TTC549 (cell line): Measurements from ENCODE around the gene BGN.

Experiments used
- FAIRE-seq: peaks from 2 replicates; lab custom pipeline; 2012; peaks lifted over from hg19 to GRCh38; lab: Jason Lieb, UNC

The BGN gene

GRCh38 chrX:153460826-153461225 lies 34.0 kb upstream of the BGN start:
- no peak for FAIRE-seq

DNA sequence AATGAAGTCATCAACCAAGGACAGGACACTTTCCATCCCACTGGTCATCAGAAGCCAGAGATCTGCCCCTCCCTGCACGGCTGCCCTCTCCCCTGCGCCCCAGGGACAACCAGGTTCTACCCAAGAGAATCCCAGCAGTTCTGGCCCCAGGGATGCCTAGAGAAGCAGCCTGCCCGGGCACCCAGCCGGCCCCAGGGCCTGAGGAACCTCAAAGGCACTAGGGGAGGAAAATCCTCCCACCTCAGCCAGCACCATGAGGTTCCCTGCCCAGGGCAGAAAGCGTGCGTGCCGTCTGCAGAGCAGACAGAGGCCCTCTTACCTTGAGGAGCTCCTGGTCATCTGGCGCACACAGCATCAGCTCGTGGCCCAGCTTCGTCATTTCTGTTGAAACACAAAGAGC lies 32.5 kb upstream of the BGN start:
- no peak for FAIRE-seq

- FAIRE-seq, result no peak
Observed at GRCh38 chrX:153463031-153463430, 31.7 kb upstream of the BGN start.

GRCh38 chrX:153463556-153463955 lies 31.2 kb upstream of the BGN start:
- FAIRE-seq, result no peak

- FAIRE-seq, result no peak
Observed at GRCh38 chrX:153464116-153464515, 30.7 kb upstream of the BGN start.

- FAIRE-seq, result no peak
Observed at GRCh38 chrX:153465691-153466380, 28.9 kb upstream of the BGN start.

DNA sequence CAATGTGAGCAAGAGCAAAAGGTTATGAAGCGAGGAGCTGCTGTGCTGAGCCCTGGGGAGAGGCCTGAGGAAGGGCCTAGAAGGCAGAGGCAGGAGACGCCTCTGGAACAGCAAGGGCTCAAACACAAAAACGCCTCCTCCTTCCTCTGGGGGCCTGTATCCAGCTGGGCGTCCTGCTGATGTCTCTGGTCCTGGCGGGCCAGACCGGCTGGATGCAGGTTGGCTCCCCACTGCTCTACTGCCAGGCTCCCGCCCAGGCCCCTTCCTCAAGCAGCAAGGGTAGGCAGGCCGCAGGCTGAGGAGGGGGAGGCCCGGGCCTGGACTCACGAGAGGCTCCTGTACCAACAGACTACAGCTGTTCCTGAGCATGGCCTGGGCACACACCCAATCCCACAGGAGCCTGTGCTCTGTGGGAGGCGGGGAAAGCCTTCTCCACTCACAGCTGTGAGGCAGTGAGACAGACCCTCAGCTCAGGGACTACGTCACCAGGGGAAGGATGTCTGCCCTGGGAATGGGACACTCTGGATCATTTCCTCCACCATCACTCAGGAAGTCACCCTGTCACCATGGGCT lies 26.7 kb upstream of the BGN start:
- FAIRE-seq, result no peak

- no peak for FAIRE-seq
Observed at GRCh38 chrX:153469811-153470410, 24.9 kb upstream of the BGN start.

DNA sequence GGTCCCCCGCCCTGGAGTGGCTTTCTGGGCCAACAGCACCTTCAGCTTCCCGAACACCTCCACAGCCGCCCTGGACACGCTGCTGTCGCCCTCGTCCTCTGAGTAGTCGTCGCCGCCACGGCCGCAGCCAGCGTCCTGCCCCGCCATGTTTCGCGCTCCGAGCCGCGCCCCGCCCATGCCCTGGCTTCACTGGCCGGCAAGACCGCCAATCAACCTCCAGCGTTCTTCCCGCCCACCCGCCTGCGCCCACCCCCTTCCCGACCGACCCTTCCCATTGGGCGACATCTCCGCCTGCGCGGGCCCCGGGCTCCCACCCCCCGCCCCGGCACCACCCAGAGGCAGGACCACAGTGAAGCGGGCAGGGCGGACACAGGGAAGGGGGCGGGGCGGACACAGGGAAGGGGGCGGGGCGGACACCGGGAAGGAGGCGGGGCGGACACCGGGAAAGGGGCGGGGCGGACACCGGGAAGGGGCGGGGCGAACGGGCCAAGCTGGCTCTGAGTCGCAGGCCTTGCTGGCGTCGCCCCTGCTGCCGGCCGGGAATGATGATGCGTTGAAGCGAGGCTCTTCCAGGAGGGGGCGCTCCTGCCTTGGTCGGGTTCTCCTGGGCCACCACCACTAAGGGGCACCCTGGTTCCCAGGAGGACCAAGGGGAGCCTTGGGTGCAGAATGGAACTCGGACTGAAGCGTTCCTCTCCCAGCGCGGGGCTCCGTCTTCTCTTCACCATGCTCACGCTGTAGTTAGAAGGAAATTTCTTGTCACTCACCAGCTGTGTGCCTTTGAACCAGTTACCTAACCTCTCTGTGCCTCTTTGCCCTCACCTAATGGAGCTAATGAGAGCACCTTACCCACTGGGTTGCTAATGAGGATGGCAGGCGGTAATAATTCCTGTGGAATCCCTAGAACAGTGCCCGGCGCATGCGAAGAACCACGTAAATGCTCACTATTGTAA lies 24.1 kb upstream of the BGN start, which contains the start of gene HAUS7:
TSS of gene HAUS7 (minus strand) at position 166 of the 953 bp plus-strand sequence. CDS start at position 147, 19 bp downstream.
- no peak for FAIRE-seq

DNA sequence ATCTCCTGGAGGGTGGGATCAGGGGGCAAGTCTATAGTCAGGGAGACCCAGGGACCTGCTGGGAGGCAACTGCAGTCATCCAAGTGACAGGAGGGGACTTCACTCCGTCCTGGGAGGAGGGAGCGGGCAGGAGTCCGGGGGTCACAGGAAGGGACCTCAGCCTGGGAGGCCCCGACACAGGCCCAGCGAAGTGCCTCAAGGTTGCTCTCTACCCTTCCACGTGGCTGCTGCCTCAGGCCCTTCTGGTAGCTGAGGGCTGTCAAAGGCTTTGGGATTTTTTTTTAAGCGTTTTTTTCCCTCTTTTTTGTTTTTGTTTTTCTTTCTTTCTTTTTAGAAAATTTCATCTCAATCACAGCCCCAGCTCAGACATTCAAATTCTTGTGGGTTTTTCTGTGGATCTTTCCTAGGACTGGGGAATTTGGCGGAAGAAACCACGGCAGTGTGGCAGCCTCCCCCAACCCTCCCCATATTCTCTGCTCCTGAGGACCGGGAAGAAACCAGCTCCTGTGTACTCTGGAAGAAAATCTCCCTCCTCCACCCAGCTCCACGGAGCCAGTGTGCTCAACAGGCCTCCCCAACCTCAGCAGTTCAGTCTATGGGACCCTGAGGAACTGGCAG lies 23.0 kb upstream of the BGN start:
- no peak for FAIRE-seq

- FAIRE-seq, result no peak
Observed at GRCh38 chrX:153473126-153473525, 21.7 kb upstream of the BGN start.

DNA sequence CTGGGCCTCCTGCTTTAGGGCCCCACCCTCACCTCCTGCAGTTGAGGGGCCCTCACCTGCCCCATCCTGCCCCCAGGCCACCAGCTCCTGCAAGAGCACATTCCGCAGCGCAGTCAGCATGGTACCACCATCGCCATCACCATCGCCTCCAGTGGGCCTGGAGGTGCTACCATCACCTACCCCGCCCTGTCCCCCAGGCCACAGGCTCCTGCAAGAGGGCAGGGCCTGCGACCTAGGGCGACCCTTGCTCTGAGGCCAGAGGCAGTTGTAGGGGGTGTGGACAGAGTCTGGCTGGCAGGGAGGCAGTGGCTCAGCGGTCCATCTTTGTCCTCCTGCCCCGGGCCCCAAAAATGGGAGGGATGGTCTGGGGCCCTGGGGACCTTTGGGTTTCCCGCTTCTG lies 20.5 kb upstream of the BGN start:
- no peak for FAIRE-seq

- no peak for FAIRE-seq
Observed at GRCh38 chrX:153474718-153475117, 20.1 kb upstream of the BGN start.

DNA sequence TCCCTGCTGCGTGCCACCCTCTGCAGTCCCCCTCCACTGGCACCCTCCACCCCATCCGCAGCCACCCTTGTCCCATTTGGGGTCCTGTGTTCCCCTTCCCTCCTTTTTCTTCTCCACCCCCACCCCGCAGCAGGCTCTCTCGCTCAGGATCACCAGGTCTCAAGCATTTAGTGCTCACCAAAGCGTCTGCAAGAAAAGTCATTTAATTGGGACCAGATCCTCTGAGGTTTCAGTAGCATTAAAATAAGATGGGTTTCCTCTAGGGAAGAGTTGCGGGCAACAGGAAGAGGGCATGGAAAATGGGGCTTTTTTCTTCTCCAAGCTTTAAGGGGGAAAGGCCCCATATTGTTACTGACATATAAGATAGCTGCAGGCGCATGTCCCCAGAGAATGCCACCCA lies 19.5 kb upstream of the BGN start:
- FAIRE-seq, result no peak

DNA sequence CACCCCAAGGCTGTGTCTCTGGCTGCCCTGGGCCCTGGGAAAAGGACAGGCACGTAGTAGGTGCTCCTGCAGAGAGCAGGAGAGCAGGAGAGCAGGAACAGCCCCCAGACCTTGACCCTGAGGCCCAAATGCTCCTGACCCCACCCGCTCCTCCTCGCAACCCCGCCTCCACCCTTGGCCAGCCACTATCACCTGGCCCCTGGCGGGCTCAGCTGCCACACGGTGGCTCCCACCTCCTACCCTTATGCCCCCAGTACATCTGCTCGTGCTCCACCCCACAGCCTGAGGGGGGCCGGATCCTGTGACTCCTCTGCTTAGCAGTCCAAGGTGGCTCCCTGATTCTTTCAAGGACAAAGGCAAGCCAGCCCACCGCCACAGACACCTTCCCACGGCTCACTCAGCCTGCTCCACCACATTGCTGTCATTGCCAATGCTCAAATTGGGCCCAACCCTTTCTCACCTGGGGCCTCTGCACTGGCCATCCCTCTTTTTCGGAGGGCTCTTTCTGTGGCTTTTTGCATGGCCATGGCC lies 19.0 kb upstream of the BGN start:
- no peak for FAIRE-seq

DNA sequence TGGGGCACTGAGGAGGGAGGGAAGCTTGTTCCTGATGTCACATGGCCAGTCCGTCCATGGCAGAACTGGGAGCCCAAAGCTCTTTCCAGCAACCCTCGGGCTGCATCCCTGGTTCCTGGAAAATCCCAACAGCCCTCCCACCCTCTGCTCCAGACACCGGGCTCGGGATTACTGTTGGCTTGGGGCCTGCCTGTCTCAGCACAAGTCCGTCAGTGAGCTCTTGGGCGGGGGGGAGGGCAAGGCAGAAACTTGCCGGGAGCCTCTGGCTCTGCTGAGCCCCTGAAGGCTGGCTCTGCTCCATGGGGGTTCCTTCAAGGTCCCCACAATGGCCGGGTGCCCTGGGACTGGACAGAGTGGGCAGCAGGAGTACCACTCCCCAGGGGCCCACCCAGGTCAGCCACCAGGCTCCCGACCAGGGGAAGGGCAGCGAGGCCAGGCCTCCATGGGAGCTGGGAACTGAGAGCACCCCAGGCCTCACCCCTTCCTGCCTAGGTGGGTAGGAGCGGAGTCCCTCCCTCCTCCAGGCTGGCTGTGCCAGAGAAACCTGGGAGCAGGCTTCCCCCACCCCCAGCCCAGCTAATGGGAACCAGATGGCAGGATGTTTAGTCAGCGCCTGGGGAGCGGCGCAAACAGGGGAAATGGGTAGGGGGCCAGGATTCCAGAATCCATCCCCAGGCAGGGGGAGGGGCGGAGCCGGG lies 18.0 kb upstream of the BGN start:
- FAIRE-seq, result no peak

- no peak for FAIRE-seq
Observed at GRCh38 chrX:153477364-153477857, 17.4 kb upstream of the BGN start.

DNA sequence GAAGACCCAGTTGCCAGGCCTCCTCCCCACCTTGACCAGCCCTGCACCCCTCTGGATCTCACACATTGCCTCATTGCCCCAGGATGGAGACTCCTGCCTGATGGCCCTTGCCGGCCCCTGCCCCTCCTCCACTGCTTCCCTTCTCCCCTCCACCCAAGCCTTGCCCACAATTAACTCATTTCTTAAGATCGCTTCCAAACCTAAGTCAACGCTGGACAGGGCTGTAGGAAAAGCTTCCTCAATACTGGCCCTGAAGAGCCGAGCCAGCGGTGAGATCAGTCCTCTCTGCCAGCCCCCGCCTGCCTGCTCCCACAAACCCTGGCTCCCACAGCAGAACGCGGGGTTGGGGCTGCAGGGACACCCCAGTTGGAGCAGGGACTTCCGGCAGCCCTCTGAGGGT lies 16.9 kb upstream of the BGN start:
- FAIRE-seq, result no peak

- no peak for FAIRE-seq
Observed at GRCh38 chrX:153478746-153479145, 16.0 kb upstream of the BGN start.

DNA sequence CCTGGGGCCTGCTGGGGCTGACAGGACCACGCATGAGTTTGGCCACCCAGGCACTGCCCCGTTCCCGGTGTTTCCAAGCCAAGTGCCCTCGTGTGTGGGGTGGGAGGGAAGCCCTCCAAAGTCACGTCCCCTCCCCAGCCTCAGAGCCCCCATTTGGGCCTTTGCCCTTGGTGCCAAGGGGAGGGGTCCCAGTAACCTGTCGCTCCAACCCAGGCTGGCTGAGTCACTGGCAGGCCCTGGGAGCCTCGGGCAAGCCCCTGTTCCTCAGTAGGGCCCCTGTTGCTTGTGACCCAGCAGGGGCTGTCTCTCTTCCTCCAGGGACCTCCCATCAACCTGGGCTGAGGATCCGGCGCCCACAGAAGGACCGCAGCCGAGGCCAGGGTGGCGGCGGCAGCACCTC lies 13.7 kb upstream of the BGN start:
- FAIRE-seq, result no peak

GRCh38 chrX:153482376-153483015 lies 12.3 kb upstream of the BGN start:
- no peak for FAIRE-seq
